GM19238 (cell line): ENCODE results near the gene SH2D4B.

Experiments used
- DNase-seq: peaks from one replicate; pipeline ENCODE4 v3.0.0; 2011; ENCODE audit warnings: low spot score; ENCODE audit not compliant: insufficient read length

Gene SH2D4B

GRCh38 chr10:80684259-80684658 is 146.6 kb downstream of the SH2D4B start:
- no peak for DNase-seq

DNA sequence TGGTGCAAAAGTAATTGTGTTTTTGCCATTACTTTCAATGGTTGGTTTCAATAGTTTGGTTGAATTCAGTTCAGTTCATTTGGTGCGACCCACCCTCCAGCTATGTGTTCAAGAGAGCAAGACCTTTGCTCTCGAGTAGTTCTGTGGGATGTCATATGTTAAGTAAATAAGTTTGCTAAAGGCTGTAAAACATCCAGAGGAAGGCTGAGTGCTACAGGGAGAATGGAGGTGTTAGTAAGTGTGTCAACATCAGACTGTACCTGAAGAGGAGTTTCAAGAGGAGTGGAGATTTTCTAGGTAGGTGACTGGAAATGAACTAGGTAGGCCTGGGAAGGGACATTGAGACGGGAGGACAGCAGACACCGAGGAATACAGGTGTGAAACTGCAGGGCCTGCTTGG is 147.7 kb downstream of the SH2D4B start:
- DNase-seq, result no peak

GRCh38 chr10:80686734-80687475 is 149.2 kb downstream of the SH2D4B start:
- no peak for DNase-seq

DNA sequence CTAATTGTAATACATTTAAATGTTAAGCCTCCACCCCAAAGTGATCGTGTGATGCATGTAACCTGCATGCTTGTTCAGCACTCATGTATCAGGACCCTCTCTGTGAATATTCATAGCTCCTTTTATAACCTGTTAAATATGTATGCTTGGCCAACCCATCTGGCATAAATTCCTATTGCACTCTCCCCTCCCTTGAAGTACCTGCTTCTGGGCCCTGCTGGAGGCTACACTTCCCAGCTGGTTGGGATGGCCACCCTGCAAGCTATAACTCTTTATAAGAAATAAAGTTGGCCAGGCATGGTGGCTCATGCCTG is 149.7 kb downstream of the SH2D4B start:
- DNase-seq, result no peak

DNA sequence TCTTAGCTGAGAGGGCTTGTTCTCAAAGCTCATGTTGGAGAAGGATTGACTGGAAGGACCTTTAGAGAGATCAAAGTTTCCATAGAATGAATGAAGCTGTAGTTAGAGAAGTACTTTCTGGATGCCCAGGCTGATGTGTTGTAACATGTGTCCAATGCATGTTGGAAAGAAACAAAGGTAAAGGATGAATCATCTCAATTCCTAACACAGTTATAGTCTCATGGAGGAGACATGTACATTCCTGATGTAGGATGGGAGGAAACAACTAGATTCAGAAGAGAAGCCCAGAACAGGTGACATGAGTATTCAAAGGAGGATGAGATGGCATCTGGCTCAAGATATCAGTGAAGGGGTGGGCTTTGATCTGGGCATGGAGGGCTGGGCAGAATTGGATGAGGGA is 152.7 kb downstream of the SH2D4B start:
- no peak for DNase-seq

GRCh38 chr10:80691441-80691840 is 153.7 kb downstream of the SH2D4B start:
- DNase-seq, result no peak

DNA sequence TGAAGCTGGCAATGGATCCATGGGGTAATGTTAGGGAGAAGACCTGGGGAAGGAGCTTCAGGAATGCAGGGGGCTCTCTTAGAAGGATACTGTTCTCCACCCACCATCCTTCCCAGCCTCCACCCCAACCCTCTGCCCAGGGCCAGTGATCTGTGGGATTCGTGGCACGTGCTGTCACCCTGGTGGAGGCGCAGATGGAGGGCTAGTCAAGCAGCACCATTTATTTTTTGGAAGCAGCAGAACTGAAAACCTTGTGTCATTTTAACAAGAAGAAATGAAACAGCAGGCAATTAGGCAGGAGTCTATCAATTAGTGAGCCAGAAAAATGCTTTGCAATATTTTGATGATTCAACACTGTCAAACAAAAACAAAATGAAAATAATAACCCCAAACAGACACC is 155.9 kb downstream of the SH2D4B start:
- no peak for DNase-seq

DNA sequence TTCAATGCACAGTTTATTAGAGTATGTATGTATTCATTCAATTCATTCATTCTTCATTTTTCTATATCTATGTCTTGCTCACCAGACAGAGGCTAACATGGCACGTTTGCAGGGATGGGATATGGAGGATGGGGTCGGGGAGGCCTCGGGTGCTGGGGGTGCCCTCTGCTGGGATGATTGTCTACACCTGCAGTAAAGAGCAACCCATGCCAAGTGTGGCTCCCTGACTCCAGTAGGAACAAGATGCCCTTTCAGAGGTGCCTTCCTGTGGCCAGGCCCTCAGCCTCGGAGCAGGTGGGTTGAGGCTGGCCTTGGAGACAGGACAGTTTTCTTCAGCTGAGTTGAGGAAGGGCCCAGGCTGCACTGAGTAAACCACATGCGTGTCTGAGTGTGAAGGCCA is 157.2 kb downstream of the SH2D4B start:
- no peak for DNase-seq
